HepG2 (cell line): ENCODE results near the gene EIF4E1B. TPM values are rescaled to one million over a fixed set of nuclear protein-coding genes. Genes with fewer than 3 reads are reported as not detected.

Experiments
- ATAC-seq: fragments of 200-7000 bp; cut with Tn5 transposase; 3 replicates; pipeline ENCODE4 v1.9.1; 2020; ENCODE audit warnings: mild to moderate bottlenecking, moderate library complexity
- BruUV-seq: library from RNA; stranded (reverse); fragments of 400-500 nt; replicated peaks from 2 replicates; lab custom pipeline; 2021; lab: Mats Ljungman, UMichigan
- CTCF ChIA-PET: fragments of 300-600 bp; formaldehyde crosslinking; extraction: SDS; loops from one replicate; lab custom pipeline; 2021; ENCODE audit warnings: low total read pairs, inconsistent platforms, low intra/inter-chr PET ratio; lab: Yijun Ruan, JAX
- POLR2A ChIA-PET: fragments of 350-600 bp; sonication (Branson Sonifier 250); formaldehyde crosslinking; loops from one replicate; lab custom pipeline; 2020; ENCODE audit warnings: antibody characterized with exemption, inconsistent platforms; lab: Yijun Ruan, JAX
- DNase-seq: peaks from one replicate; pipeline ENCODE4 v3.0.0-alpha.2; 2015; ENCODE audit warnings: low spot score
- FAIRE-seq: peaks from 3 replicates; lab custom pipeline; 2011; peaks lifted over from hg19 to GRCh38; lab: Jason Lieb, UNC
- H2AFZ ChIP-seq: one replicate; pipeline ENCODE4 v1.6.1; 2011; ENCODE audit warnings: low read length, inconsistent platforms
- H3K27ac ChIP-seq: fragments of 300-600 bp; 3 replicates; pipeline ENCODE4 v1.8.0; 2011; ENCODE audit warnings: mixed run types, mild to moderate bottlenecking, mixed read lengths, low read length, inconsistent platforms; ENCODE audit not compliant: insufficient read depth; ENCODE audit errors: extremely low read length
- H3K27me3 ChIP-seq, 2 experiments: fragments of 200-600 bp in 1 of 2; 2 replicates in 1 of 2; 3 replicates in 1 of 2; pipeline versions ENCODE4 v1.6.0 to v1.8.0; 2011; ENCODE audit warnings: low read length in 2 of 2, mild to moderate bottlenecking in 2 of 2, moderate library complexity in 2 of 2, inconsistent platforms in 1 of 2; ENCODE audit not compliant: insufficient read depth in 2 of 2, control insufficient read depth in 1 of 2
- H3K36me3 ChIP-seq, 2 experiments: fragments of 200-600 bp in 1 of 2; replicated peaks in 1 of 2; 2 replicates in 1 of 2; 3 replicates in 1 of 2; pipeline versions ENCODE4 v1.5.1 to v1.8.0; 2011; ENCODE audit warnings: low read length in 2 of 2, inconsistent platforms in 1 of 2; ENCODE audit not compliant: insufficient read depth in 2 of 2, control insufficient read depth in 1 of 2
- H3K4me1 ChIP-seq: 2 replicates; pipeline ENCODE4 v1.5.1; 2012; ENCODE audit warnings: low read length, inconsistent platforms; ENCODE audit not compliant: insufficient read depth
- H3K4me2 ChIP-seq: 2 replicates; pipeline ENCODE4 v1.6.0; 2011; ENCODE audit warnings: low read depth, low read length, inconsistent platforms
- H3K4me3 ChIP-seq, 3 experiments: fragments of 200-600 bp in 1 of 3; sonication (generic), shearing (Covaris generic) in 1 of 3; replicated peaks in 1 of 3; 2 replicates each; pipeline ENCODE4 v1.5.1; 2011 to 2016; ENCODE audit warnings: low read length in 3 of 3, inconsistent platforms in 2 of 3, low read depth in 2 of 3, mild to moderate bottlenecking in 2 of 3, control low read depth in 1 of 3, mixed read lengths in 1 of 3; ENCODE audit not compliant: insufficient read depth in 1 of 3
- H3K79me2 ChIP-seq: one replicate; pipeline ENCODE4 v1.6.1; 2011; ENCODE audit warnings: low read length, inconsistent platforms; ENCODE audit not compliant: insufficient read depth
- H3K9ac ChIP-seq: 2 replicates; pipeline ENCODE4 v1.6.0; 2011; ENCODE audit warnings: mild to moderate bottlenecking, low read depth, low read length, inconsistent platforms; ENCODE audit not compliant: insufficient read depth
- H3K9me3 ChIP-seq: 2 replicates; pipeline ENCODE4 v1.5.1; 2012; ENCODE audit warnings: mild to moderate bottlenecking, low read length
- H4K20me1 ChIP-seq: 2 replicates; pipeline ENCODE4 v1.6.0; 2011; ENCODE audit warnings: inconsistent platforms, mild to moderate bottlenecking, low read length, moderate library complexity; ENCODE audit not compliant: insufficient read depth
- ATF1 ChIP-seq: IDR thresholded peaks from 2 replicates; pipeline ENCODE4 v1.6.1; 2016; ENCODE audit warnings: mild to moderate bottlenecking, control low read depth
- ESRRA ChIP-seq: sonication (generic); formaldehyde crosslinking; IDR thresholded peaks from 2 replicates; pipeline ENCODE4 v1.5.1; 2020; ENCODE audit warnings: mild to moderate bottlenecking, low read depth, missing genetic modification reagents
- KDM4B ChIP-seq: sonication (generic); formaldehyde crosslinking; IDR thresholded peaks from 2 replicates; pipeline ENCODE4 v1.4.0; 2020; ENCODE audit warnings: missing genetic modification reagents
- MTERF4 ChIP-seq: sonication (generic); formaldehyde crosslinking; IDR thresholded peaks from 2 replicates; pipeline ENCODE4 v1.8.0; 2023; ENCODE audit warnings: mild to moderate bottlenecking, missing genetic modification reagents
- ZKSCAN5 ChIP-seq: sonication (generic); formaldehyde crosslinking; IDR thresholded peaks from 2 replicates; pipeline ENCODE4 v1.5.1; 2020; ENCODE audit warnings: mild to moderate bottlenecking, missing genetic modification reagents
- ZNF576 ChIP-seq: sonication (generic); formaldehyde crosslinking; IDR thresholded peaks from 2 replicates; pipeline ENCODE4 v1.4.0; 2020; ENCODE audit warnings: mild to moderate bottlenecking, missing genetic modification reagents
- ZNF616 ChIP-seq: sonication (generic); formaldehyde crosslinking; IDR thresholded peaks from 2 replicates; pipeline ENCODE4 v1.5.0; 2020; ENCODE audit warnings: low read depth, mild to moderate bottlenecking, missing genetic modification reagents
- ZNF839 ChIP-seq: sonication (generic); formaldehyde crosslinking; IDR thresholded peaks from 2 replicates; pipeline ENCODE4 v1.4.0; 2020; ENCODE audit warnings: missing genetic modification reagents, mild to moderate bottlenecking, borderline replicate concordance
- WGBS: methylation state at CpG from one replicate; pipeline ENCODE4 v1.1.6; 2017; ENCODE audit warnings: low lambda C conversion rate; 5-methylcytosine and 5-hydroxymethylcytosine counted together
- in situ Hi-C: cut with HindIII; loops from 2 replicates; pipeline ENCODE4 v1.10.0; 2017; ENCODE audit warnings: low pct_unique_long_range_greater_than_20kb; ENCODE audit not compliant: extremely low pct_ligation_motif_present
- intact Hi-C: fragments of 100-400 bp; cut with micrococcal nuclease; formaldehyde crosslinking; loops from one replicate; pipeline ENCODE4 v1.10.0; 2022; ENCODE audit not compliant: unreplicated experiment
- polyA plus RNA-seq, 8 experiments: library from polyadenylated mRNA; depleted of rRNA in 3 of 8; stranded (reverse) in 7 of 8; unstranded in 1 of 8; fragments of >200 nt; fragmentation: Illumina TruSeq in 4 of 8; extraction: Trizol in 4 of 8; gene quantifications; 2 replicates each; pipeline versions ENCODE4 v1.2.1 to v1.2.3, GENCODE V29; 2011 to 2016; ENCODE audit warnings: low read depth in 4 of 8, missing spikeins in 1 of 8, mixed read lengths in 1 of 8; ENCODE audit not compliant: insufficient read depth in 1 of 8
- total RNA-seq, 5 experiments: library from RNA; depleted of rRNA; stranded (reverse); fragments of >200 nt; fragmentation: Illumina TruSeq; extraction: Trizol; gene quantifications; 2 replicates each; pipeline ENCODE4 v1.2.3, GENCODE V29; 2016; ENCODE audit warnings: low read depth in 1 of 5

Gene EIF4E1B
- total and polyA plus RNA-seq, 2 of the 13 experiments (the other 11 are each of a cell fraction or from before 2014, with no cell fraction given), result not detected

DNA sequence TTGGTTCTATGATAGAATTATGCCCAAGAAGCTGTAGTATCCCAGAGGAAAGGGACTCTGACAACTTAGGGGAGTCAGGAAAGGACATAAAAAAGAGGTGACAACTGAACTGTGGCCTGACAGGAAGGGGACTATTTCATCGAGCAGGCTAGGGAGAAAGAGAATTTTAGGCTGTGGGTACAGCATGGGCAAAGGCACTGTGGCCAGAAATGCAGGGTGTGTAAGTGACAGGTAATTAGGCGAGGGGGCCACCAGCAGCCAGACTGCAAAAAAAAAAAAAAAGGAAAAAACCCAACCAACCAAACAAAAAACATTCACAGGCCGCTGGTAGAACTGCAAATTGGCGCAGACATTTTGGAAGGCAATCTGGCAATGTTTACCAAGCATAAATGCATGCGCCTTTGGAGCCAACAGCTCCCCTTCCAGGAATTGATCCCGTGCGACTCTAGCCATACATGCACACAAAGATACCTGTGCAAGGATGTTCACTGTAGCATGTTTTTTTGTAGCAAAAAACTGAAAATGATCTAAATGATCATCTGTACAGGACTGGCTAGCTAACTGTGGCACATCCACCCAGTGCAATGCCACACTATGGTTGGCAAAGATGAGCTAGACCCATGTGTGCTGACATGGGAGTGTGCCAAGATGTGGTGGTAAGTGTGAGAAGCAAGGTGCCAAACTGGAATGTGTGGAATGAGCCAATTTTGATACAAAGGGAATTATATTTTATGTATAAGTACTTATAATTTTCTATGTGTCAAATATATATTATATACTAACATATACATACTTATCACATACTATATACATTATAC, 1.1 kb downstream of the EIF4E1B start:
- intact Hi-C loops (no loop called here), in situ Hi-C loops (no loop called here)
- Histone ChIP-seq H3K4me1 (peaks cover 26% of the 10 kb centered on the region), H3K9me3 (no peaks in the 10 kb centered on the region), H3K27ac (no peak overlapping the region), H3K9ac (no peak overlapping the region), H3K27me3 (peaks cover 13 to 79% of the 10 kb centered on the region in 2 experiments; a peak in 4 of 5 replicates), H3K79me2 (no peaks in the 10 kb centered on the region), H4K20me1 (no peaks in the 10 kb centered on the region), H2AFZ (no peak overlapping the region), H3K4me2 (no peak overlapping the region), H3K36me3 (no peaks in the 10 kb centered on the region), H3K4me3 (no peak overlapping the region)
- WGBS, result 9% methylated on average over 7 of the region's 7 CpGs
- TF ChIP-seq ZNF616 (CRISPR knock-in tag) (no peak), ESRRA (CRISPR knock-in tag) (no peak), KDM4B (no peak), ATF1 (CRISPR knock-in tag) (no peak)
- CTCF ChIA-PET, result no interaction called here
- DNase-seq, result no peak
- no peak for ATAC-seq
- no TSS peak for BruUV-seq
- FAIRE-seq, result no peak
- POLR2A ChIA-PET, result interaction anchor here (1.8 kb wide), 1 partner anchor 15 kb away, joined by 5 read pairs; the partner anchor contains the start of gene TSPAN17

- TF ChIP-seq MTERF4 (CRISPR knock-in tag) (no peak), ZNF839 (CRISPR knock-in tag) (no peak), ZKSCAN5 (CRISPR knock-in tag) (no peak), ZNF576 (CRISPR knock-in tag) (no peak)
- no peaks in the 10 kb centered on the region for H3K9me3 ChIP-seq
- intact Hi-C loops (no loop called here), in situ Hi-C loops (no loop called here)
- no peak overlapping the region for H2AFZ ChIP-seq
- no peaks in the 10 kb centered on the region for H4K20me1 ChIP-seq
- H3K9ac ChIP-seq, result no peak overlapping the region
- H3K79me2 ChIP-seq, result no peaks in the 10 kb centered on the region
- ATAC-seq (no peak), FAIRE-seq (no peak), DNase-seq (no peak)
- H3K4me1 ChIP-seq, result peaks cover 26% of the 10 kb centered on the region
- CTCF ChIA-PET, result no interaction called here
- WGBS, result 7% methylated on average over 2 of the region's 2 CpGs
- no peak overlapping the region for H3K4me2 ChIP-seq
- peaks cover 10 to 75% of the 10 kb centered on the region in 2 experiments for H3K27me3 ChIP-seq
- POLR2A ChIA-PET, result interaction anchor here (1.8 kb wide), 1 partner anchor 14 kb away, joined by 5 read pairs; the partner anchor contains the start of gene TSPAN17
- H3K27ac ChIP-seq, result no peak overlapping the region
- BruUV-seq, result no TSS peak
- no peaks in the 10 kb centered on the region for H3K36me3 ChIP-seq
- H3K4me3 ChIP-seq, result no peak overlapping the region
Measured at GRCh38 chr5:176632745-176633144, 2.3 kb downstream of the EIF4E1B start.
